GM12874 (cell line): Measurements from ENCODE around the gene NEB.

Experiments
- TF ChIP-seq, protein P1 (sequence below): IDR thresholded peaks from 2 replicates; pipeline ENCODE4 v1.5.1; 2011; ENCODE audit warnings: low read depth, mild to moderate bottlenecking, control low read depth, low read length, moderate library complexity; ENCODE audit not compliant: insufficient read depth

The NEB gene

DNA sequence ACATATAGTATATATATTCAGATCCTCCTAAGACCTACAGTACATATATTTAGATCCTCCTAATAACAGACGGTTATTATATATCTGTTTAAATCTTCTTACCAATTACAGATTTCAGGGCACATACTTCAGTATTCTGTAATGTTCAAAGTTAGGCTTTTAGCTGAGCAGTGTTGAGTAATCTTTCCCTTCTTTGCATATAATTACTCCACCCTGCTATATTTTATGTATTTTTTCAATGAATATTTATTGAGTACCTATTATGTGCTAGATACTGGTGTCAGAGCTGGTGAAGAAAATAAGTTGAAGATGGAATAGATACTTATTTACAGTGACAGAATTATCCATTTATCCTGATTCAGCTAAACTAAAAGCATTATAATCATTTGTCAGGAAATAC, 84.9 kb downstream of the NEB start:
- TF ChIP-seq, protein P1, sequence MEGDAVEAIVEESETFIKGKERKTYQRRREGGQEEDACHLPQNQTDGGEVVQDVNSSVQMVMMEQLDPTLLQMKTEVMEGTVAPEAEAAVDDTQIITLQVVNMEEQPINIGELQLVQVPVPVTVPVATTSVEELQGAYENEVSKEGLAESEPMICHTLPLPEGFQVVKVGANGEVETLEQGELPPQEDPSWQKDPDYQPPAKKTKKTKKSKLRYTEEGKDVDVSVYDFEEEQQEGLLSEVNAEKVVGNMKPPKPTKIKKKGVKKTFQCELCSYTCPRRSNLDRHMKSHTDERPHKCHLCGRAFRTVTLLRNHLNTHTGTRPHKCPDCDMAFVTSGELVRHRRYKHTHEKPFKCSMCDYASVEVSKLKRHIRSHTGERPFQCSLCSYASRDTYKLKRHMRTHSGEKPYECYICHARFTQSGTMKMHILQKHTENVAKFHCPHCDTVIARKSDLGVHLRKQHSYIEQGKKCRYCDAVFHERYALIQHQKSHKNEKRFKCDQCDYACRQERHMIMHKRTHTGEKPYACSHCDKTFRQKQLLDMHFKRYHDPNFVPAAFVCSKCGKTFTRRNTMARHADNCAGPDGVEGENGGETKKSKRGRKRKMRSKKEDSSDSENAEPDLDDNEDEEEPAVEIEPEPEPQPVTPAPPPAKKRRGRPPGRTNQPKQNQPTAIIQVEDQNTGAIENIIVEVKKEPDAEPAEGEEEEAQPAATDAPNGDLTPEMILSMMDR, result no peak

DNA sequence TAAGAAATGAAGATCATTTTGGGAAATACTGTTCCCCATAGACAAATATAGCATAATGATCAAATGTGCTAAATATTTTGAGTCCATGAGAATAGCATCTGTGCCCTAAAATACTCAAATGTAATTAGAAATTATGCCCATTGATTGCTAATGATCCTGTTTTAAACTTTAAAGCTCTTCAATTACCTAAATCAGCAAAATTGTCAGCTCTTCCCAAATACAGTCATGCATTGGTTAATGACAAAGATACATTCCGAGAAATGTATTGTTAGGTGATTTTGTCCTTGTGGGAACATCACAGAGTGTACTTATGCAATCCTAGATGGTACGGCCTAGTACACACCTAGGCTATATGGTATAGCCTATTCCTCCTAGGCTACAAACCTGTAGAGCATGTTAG, 89.7 kb downstream of the NEB start:
- TF ChIP-seq, protein P1, result no peak

DNA sequence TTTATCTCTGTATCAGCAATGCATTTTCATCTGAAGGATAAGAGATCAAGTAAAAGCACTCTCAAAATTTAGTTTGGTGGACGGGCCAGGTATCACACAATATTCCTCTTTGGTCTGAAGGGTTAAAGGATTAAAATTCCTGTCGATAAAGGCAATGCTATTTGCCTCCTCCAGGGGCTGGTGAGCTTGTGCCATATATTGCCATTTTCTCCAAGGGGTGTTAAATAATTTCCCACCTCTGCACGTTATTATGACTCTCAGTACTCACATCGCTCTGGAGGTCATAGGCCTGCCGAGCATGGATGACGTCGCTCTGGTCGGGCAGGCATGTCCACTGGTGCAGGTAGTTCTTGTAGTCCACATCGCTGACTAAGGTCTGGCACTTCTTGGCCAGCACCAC, 94.2 kb downstream of the NEB start:
- TF ChIP-seq, protein P1, result no peak

DNA sequence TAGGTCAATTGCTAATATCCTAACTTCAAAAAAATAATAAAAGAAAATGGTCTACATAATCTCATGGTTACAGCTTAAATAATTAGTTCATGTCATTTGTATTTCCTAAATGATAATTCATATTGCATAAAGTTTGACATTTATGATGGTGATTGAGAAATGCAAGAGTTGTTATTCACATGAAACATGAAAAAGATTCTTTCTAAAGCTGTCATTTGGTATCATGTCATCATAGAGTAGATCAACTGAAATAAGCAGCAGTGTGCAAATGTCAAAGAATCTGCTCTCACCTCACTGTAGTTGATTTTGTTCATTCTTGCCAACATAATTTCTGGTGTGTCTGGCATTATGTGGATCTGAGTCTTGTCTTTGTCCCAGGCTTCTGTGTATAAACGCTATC, 95.3 kb downstream of the NEB start:
- TF ChIP-seq, protein P1, result no peak

DNA sequence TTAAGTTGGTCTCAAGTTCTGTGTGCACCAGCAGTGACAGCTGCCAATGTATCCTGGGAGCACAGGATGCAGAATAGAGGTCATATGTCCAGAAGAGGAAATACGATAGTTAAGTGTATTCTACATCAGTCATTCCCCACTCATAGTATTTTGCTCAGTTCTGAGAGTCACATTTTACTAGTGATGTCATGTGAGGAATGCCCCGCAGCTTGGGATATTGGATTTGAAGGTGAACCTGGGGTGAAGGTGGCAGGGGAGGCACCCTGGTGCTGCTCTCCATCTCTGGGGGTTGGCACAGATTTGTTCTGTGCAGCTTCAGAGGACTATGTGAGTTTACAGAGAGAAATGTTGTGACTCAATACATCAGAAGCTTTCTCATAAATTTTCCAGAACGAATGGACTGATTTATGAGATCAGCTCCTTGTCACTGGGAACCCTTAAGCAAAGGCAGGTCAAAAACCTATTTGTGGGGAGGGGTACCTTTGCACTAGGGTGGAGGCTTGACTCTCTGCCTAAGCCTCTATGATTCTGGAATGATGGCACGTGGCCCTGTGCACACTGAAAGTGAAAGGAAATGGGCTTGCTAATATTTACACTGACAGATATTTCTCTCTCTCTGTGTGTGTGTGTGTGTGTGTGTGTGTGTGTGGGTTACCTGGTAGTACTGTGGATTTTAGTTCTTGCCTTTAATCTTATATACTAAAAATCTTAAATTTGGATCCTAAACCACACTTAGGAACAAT, 95.9 kb downstream of the NEB start:
- TF ChIP-seq, protein P1, result no peak

DNA sequence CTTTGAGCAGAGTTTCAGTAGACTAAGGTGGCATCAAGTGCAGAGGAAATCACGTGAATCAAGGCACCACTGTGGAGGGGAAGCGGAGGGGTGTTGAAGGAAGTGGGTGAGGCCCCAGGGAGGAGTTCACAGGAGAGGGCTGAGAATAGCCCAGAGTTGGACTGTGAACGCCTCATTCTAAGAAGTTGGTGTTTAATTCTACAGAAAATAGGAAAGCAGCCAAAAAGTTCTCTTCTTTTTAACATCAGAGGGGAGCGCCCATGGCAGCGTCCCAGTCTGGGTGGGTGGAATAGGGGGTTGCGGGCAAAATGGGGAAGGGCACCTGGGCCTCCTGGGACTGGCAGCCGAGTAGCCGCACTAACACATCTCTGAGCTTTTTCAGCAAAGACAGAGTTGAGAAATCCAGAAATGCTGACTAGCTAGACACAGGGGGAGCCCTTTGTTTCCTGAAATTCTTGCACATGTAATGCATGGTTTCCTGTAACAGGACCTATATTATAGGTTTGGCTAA, 97.0 kb downstream of the NEB start:
- TF ChIP-seq, protein P1, result no peak

DNA sequence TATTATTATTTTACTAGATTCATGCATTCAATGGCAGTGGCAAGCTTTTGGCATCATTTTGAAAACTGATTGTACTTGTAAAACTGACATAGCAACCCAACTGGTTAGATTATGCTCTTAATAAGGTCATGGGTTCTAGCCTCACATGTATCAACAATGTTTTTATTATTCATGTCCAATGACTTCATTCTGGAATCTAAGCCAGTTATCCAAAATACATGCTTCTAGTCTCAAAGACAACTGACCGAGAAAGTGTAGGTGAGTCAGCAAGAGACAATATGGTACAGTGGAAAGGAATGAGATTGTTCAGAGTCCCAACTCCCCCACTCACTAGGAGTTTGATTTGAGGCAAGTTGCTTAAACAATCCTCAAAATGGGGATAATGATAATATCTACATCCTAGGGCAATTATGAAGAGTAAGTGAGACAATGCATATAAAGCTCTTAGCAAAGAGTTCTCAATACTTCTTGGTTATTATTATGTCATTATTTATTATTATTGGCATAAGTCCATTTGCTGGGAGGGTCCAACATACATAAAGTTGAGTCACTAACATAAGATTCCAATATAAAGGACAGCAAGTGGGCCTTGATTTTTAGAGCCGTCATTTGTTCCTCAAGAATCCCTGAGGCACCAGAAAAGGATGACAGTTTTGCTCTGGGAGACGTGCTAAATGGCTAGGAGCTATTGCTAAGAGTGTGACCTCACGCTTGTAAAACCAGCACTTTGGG, 99.4 kb downstream of the NEB start:
- TF ChIP-seq, protein P1, result no peak
